H9 (cell line): ENCODE results near the gene GSG1L. TPM values are rescaled to one million over a fixed set of nuclear protein-coding genes. Genes with fewer than 3 reads are reported as not detected.

Experiments
- DNase-seq: peaks from one replicate; pipeline ENCODE4 v3.0.0-alpha.2; 2017
- H2AFZ ChIP-seq: one replicate; pipeline ENCODE4 v1.6.1; 2013; ENCODE audit warnings: mild to moderate bottlenecking, low read length, control low read depth, moderate library complexity
- H2AK5ac ChIP-seq: 2 replicates; pipeline ENCODE4 v1.6.1; 2013; ENCODE audit warnings: low read length, control low read depth, mixed read lengths; ENCODE audit not compliant: insufficient read length
- H2BK120ac ChIP-seq: one replicate; pipeline ENCODE4 v1.6.1; 2013; ENCODE audit warnings: low read depth, mild to moderate bottlenecking, low read length, control low read depth, inconsistent platforms; ENCODE audit not compliant: poor library complexity, severe bottlenecking
- H2BK12ac ChIP-seq: 2 replicates; pipeline ENCODE4 v1.6.1; 2013; ENCODE audit warnings: low read length, control low read depth, mixed read lengths, low read depth; ENCODE audit not compliant: insufficient read length
- H2BK15ac ChIP-seq: 2 replicates; pipeline ENCODE4 v1.6.1; 2013; ENCODE audit warnings: low read depth, low read length, control low read depth
- H2BK20ac ChIP-seq: one replicate; pipeline ENCODE4 v1.6.1; 2013; ENCODE audit warnings: low read depth, mild to moderate bottlenecking, low read length, control low read depth, inconsistent platforms; ENCODE audit not compliant: poor library complexity, severe bottlenecking
- H2BK5ac ChIP-seq: 2 replicates; pipeline ENCODE4 v1.6.1; 2013; ENCODE audit warnings: low read length, control low read depth, mixed read lengths; ENCODE audit not compliant: insufficient read length
- H3K14ac ChIP-seq: 2 replicates; pipeline ENCODE4 v1.6.1; 2013; ENCODE audit warnings: low read length, control low read depth; ENCODE audit not compliant: insufficient read depth
- H3K18ac ChIP-seq: 2 replicates; pipeline ENCODE4 v1.6.1; 2013; ENCODE audit warnings: low read depth, mild to moderate bottlenecking, mixed read lengths, low read length, control low read depth; ENCODE audit not compliant: insufficient read length
- H3K23ac ChIP-seq: 2 replicates; pipeline ENCODE4 v1.6.1; 2013; ENCODE audit warnings: low read length, control low read depth, mixed read lengths, low read depth; ENCODE audit not compliant: insufficient read length
- H3K23me2 ChIP-seq: 2 replicates; pipeline ENCODE4 v1.6.1; 2013; ENCODE audit warnings: low read depth, mild to moderate bottlenecking, mixed read lengths, low read length, control low read depth; ENCODE audit not compliant: insufficient read length, poor library complexity, severe bottlenecking
- H3K27ac ChIP-seq: 2 replicates; pipeline ENCODE4 v1.5.1; 2013; ENCODE audit warnings: low read length, control low read depth, mixed read lengths, low read depth; ENCODE audit not compliant: insufficient read length
- H3K27me3 ChIP-seq: 2 replicates; pipeline ENCODE4 v1.6.1; 2013; ENCODE audit warnings: low read length, control low read depth, inconsistent platforms; ENCODE audit not compliant: insufficient read depth
- H3K4ac ChIP-seq: 2 replicates; pipeline ENCODE4 v1.6.1; 2013; ENCODE audit warnings: low read depth, mild to moderate bottlenecking, control low read depth, inconsistent platforms, low read length, moderate library complexity
- H3K4me1 ChIP-seq: 2 replicates; pipeline ENCODE4 v1.6.1; 2013; ENCODE audit warnings: low read length, control low read depth, inconsistent platforms; ENCODE audit not compliant: insufficient read depth
- H3K4me2 ChIP-seq: 2 replicates; pipeline ENCODE4 v1.6.1; 2013; ENCODE audit warnings: low read length, control low read depth, mixed read lengths; ENCODE audit not compliant: insufficient read length, insufficient read depth
- H3K56ac ChIP-seq: 2 replicates; pipeline ENCODE4 v1.6.1; 2013; ENCODE audit warnings: low read depth, mild to moderate bottlenecking, mixed read lengths, low read length, control low read depth; ENCODE audit not compliant: insufficient read length
- H3K79me1 ChIP-seq: 2 replicates; pipeline ENCODE4 v1.6.1; 2013; ENCODE audit warnings: low read depth, mild to moderate bottlenecking, moderate library complexity, low read length, control low read depth, inconsistent platforms; ENCODE audit not compliant: insufficient read depth, poor library complexity, severe bottlenecking
- H3K79me2 ChIP-seq: 2 replicates; pipeline ENCODE4 v1.6.1; 2013; ENCODE audit warnings: low read length, control low read depth, inconsistent platforms; ENCODE audit not compliant: insufficient read depth
- H3K9ac ChIP-seq: 2 replicates; pipeline ENCODE4 v1.6.1; 2013; ENCODE audit warnings: low read length, control low read depth, mixed read lengths; ENCODE audit not compliant: insufficient read length; ENCODE audit errors: extremely low read depth
- H3K9me3 ChIP-seq: one replicate; pipeline ENCODE4 v1.6.1; 2013; ENCODE audit warnings: low read depth, low read length, inconsistent platforms; ENCODE audit not compliant: control insufficient read depth
- H3T11ph ChIP-seq: one replicate; pipeline ENCODE4 v1.6.1; 2013; ENCODE audit warnings: mild to moderate bottlenecking, low read length, control low read depth, inconsistent platforms
- H4K20me1 ChIP-seq: one replicate; pipeline ENCODE4 v1.6.1; 2013; ENCODE audit not compliant: control insufficient read depth, insufficient read length, insufficient read depth
- H4K5ac ChIP-seq: 2 replicates; pipeline ENCODE4 v1.6.1; 2013; ENCODE audit warnings: low read depth, mild to moderate bottlenecking, mixed read lengths, low read length, control low read depth; ENCODE audit not compliant: insufficient read length
- H4K8ac ChIP-seq: replicated peaks from 2 replicates; pipeline ENCODE4 v1.6.1; 2013; ENCODE audit warnings: low read length, control low read depth, mixed read lengths, low read depth; ENCODE audit not compliant: insufficient read length
- H4K91ac ChIP-seq: 2 replicates; pipeline ENCODE4 v1.6.1; 2013; ENCODE audit warnings: low read depth, mild to moderate bottlenecking, moderate library complexity, mixed read lengths, low read length, control low read depth; ENCODE audit not compliant: insufficient read length
- H3K27ac Mint-ChIP-seq, 3 experiments: 2 replicates in 2 of 3; 3 replicates in 1 of 3; pipeline ENCODE4 v1.8.0; 2020 to 2021; ENCODE audit warnings: mixed read lengths in 3 of 3, mild to moderate bottlenecking in 1 of 3, moderate library complexity in 1 of 3
- H3K27me3 Mint-ChIP-seq: 2 replicates; pipeline ENCODE4 v1.8.0; 2021; ENCODE audit warnings: low read depth, mild to moderate bottlenecking, moderate library complexity, mixed read lengths
- H3K36me3 Mint-ChIP-seq, 3 experiments: 2 replicates in 2 of 3; 3 replicates in 1 of 3; pipeline ENCODE4 v1.8.0; 2020 to 2021; ENCODE audit warnings: low read depth in 3 of 3, mixed read lengths in 3 of 3; ENCODE audit not compliant: insufficient read depth in 1 of 3
- H3K4me1 Mint-ChIP-seq, 2 experiments: 2 replicates each; pipeline ENCODE4 v1.8.0; 2020; ENCODE audit warnings: mixed read lengths in 2 of 2
- H3K4me3 Mint-ChIP-seq, 2 experiments: 2 replicates in 1 of 2; 3 replicates in 1 of 2; pipeline ENCODE4 v1.8.0; 2020 to 2021; ENCODE audit warnings: mild to moderate bottlenecking in 2 of 2, mixed read lengths in 2 of 2, moderate library complexity in 1 of 2
- H3K9me3 Mint-ChIP-seq, 2 experiments: 2 replicates in 1 of 2; 3 replicates in 1 of 2; pipeline ENCODE4 v1.8.0; 2020; ENCODE audit warnings: mild to moderate bottlenecking in 2 of 2, mixed read lengths in 2 of 2, moderate library complexity in 1 of 2
- CTCF ChIP-seq: fragments of 200-600 bp; sonication (generic); conservative IDR thresholded peaks from 3 replicates; pipeline ENCODE4 v1.8.0; 2021; ENCODE audit warnings: antibody characterized with exemption, mild to moderate bottlenecking
- whole genome bisulfite sequencing: extraction: QIAGEN DNeasy Blood & Tissue Kit; methylation state at CpG from one replicate; pipeline ENCODE4 v1.1.7; 2013; ENCODE audit warnings: missing lambda C conversion rate, low lambda C conversion rate, mixed read lengths; ENCODE audit not compliant: insufficient read length; ENCODE audit errors: extremely low coverage; 5-methylcytosine and 5-hydroxymethylcytosine counted together
- total RNA-seq: library from RNA; stranded (reverse); gene quantifications from 2 replicates; pipeline ENCODE4 v1.2.1, GENCODE V29; 2021

Gene GSG1L
- total RNA-seq, 1 experiment from 2014 or later = 0.35 TPM

DNA sequence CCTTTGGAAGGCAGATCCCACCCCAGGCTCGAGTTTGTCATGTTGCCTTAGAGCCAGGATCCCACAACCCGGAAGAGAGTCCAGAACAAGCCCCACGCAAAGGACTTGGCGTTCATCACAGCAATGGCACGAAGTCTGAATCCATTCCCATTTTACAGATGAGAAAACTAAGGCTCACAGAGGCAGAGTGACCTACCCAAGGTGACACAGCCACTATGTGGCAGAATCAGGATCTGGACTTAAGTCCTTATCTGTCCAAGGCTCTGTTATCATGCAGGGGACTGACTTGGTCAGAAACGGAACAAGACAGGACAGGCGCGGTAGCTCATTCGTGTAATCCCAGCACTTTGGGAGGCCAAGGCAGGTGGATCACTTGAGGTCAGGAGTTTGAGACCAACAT lies 86.5 kb downstream of the GSG1L start:
- Histone ChIP-seq H4K8ac (no peak overlapping the region), H3K27me3 (no peaks in the 10 kb centered on the region), H3T11ph (no peak overlapping the region), H3K23me2 (no peaks in the 10 kb centered on the region), H3K56ac (no peak overlapping the region), H3K27ac (no peak overlapping the region), H2BK20ac (no peak overlapping the region), H3K79me2 (no peaks in the 10 kb centered on the region), H3K79me1 (no peaks in the 10 kb centered on the region), H2BK15ac (no peak overlapping the region), H3K4ac (no peak overlapping the region), H3K23ac (no peak overlapping the region), H3K14ac (no peak overlapping the region), H4K91ac (no peak overlapping the region), H3K4me1 (no peaks in the 10 kb centered on the region), H2BK12ac (no peak overlapping the region), H3K4me2 (no peak overlapping the region), H2BK5ac (no peak overlapping the region), H3K9me3 (no peaks in the 10 kb centered on the region), H2AFZ (no peak overlapping the region), H2AK5ac (no peak overlapping the region), H4K5ac (no peak overlapping the region), H3K9ac (no peak overlapping the region), H3K18ac (no peak overlapping the region), H4K20me1 (no peaks in the 10 kb centered on the region), H2BK120ac (no peak overlapping the region)
- Mint-ChIP-seq H3K36me3 (no peaks in the 10 kb centered on the region), H3K27me3 (peaks cover 49% of the 10 kb centered on the region), H3K9me3 (no peaks in the 10 kb centered on the region), H3K4me3 (no peak overlapping the region), H3K4me1 (0 out of 4 replicates have a peak, but pooled peaks cover 0 to 3% of the 10 kb centered on the region in 2 experiments), H3K27ac (no peak overlapping the region)
- no peak for TF ChIP-seq CTCF
- DNase-seq = no peak
- no CpG with 5 or more reads among the region's 9 CpGs for WGBS
